LNCaP clone FGC (cell line): ENCODE results near the gene CTDP1.
"Not testable (repeated sequence)": the region's sequence is repeated elsewhere in the genome, so short reads cannot be mapped to it uniquely, and the experiment has no call there.

Experiments used
- DNase-seq: peaks from one replicate; pipeline ENCODE4 v3.0.0-alpha.2; 2011; ENCODE audit warnings: low read depth
- H3K4me3 ChIP-seq: 2 replicates; pipeline ENCODE4 v1.5.1; 2011; ENCODE audit warnings: mild to moderate bottlenecking, low read depth, low read length, control low read depth
- TF ChIP-seq, protein P1 (sequence below): IDR thresholded peaks from 2 replicates; pipeline ENCODE4 v1.5.1; 2012; ENCODE audit warnings: mild to moderate bottlenecking; ENCODE audit not compliant: control insufficient read depth, insufficient read depth; ENCODE audit errors: extremely low read depth

CTDP1 gene

DNA sequence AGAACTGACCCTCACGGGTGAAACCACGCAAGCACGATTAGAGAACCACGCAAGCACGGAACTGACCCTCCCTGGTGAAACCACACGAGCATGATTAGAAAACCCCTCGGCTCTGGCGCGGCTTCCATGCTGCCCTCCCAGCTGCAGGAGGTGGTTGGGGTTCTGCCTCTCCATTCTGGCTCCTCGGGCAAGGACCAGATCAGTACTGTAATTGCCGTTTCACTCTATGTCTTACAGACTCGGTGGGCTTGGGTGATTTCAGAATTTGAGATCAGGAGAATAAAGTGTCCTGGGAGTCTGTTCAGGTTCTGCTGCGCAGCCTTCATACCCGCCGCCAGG, 59.8 kb downstream of the CTDP1 start:
- H3K4me3 ChIP-seq: no peak overlapping the region
- TF ChIP-seq, protein P1, sequence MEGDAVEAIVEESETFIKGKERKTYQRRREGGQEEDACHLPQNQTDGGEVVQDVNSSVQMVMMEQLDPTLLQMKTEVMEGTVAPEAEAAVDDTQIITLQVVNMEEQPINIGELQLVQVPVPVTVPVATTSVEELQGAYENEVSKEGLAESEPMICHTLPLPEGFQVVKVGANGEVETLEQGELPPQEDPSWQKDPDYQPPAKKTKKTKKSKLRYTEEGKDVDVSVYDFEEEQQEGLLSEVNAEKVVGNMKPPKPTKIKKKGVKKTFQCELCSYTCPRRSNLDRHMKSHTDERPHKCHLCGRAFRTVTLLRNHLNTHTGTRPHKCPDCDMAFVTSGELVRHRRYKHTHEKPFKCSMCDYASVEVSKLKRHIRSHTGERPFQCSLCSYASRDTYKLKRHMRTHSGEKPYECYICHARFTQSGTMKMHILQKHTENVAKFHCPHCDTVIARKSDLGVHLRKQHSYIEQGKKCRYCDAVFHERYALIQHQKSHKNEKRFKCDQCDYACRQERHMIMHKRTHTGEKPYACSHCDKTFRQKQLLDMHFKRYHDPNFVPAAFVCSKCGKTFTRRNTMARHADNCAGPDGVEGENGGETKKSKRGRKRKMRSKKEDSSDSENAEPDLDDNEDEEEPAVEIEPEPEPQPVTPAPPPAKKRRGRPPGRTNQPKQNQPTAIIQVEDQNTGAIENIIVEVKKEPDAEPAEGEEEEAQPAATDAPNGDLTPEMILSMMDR: no peak
- DNase-seq: no peak

DNA sequence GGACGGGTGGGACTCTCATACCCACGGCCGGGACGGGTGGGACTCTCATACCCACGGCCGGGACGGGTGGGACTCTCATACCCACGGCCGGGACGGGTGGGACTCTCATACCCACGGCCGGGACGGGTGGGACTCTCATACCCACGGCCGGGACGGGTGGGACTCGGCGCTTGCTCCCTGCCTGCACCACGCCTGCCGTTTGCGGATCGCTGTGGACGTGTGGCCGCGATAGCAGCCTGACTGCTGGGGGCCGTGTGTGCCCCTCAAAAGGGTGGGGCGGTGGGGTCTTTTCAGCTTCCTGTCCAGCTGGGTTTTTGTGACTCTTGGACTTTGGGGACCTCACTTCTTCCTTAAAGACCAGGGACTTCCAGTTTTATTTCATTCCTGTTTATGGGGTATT, 60.4 kb downstream of the CTDP1 start:
- DNase-seq, H3K4me3 ChIP-seq: not testable (repeated sequence)

DNA sequence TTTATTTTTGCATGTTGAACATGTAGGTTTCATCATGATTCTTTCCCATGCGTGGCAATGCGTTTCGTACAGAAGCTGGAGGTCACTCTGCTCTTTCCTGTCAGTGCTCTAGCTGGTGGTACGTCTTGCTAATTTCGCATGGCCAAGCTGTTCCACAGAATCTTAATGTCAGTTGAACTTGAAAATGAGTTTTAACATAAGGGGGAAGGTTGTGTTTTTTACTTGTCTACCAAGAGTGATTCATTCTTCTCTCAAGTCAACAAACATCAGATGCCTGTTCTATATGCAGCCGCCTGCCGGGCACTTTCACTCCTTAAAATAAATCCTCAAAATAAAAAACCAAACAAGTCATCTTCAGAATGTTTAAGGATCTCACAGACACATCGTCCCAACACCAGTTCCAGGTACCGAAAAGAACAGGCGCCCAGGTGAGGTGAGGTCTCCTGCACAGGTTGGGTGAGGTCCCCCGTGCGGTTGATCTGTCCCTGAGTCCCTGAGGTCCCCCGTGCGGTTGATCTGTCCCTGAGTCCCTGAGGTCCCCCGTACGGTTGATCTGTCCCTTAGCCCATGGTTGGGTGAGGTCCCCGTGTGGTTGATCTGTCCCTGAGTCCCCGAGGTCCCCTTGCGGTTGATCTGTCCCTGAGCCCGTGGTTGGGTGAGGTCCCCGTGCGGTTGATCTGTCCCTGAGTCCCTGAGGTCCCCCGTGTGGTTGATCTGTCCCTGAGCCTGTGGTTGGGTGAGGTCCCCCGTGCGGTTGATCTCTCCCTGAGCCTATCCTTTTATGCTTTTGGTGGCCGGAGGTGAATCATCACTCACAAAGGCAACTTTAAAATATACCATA, 61.1 kb downstream of the CTDP1 start:
- H3K4me3 ChIP-seq: no peak overlapping the region
- DNase-seq: no peak
- TF ChIP-seq, protein P1: no peak

DNA sequence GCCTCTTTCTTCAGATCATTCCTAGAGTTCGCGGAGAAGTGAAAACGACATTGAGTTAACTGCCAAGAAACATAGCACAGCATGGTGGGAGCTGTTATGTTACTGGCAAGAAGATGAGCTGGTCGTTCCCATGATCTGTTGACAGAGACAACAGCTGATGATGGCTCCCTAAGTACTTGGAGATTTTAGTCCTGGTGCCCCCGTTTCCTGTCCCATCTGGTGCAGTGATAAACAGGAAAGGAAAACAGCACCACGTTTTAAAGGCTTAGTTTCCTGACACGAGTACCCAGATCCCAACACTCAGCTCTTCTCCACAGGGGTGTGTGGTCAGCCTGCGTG, 61.7 kb downstream of the CTDP1 start:
- no peak overlapping the region for H3K4me3 ChIP-seq
- no peak for DNase-seq
- TF ChIP-seq, protein P1: no peak

DNA sequence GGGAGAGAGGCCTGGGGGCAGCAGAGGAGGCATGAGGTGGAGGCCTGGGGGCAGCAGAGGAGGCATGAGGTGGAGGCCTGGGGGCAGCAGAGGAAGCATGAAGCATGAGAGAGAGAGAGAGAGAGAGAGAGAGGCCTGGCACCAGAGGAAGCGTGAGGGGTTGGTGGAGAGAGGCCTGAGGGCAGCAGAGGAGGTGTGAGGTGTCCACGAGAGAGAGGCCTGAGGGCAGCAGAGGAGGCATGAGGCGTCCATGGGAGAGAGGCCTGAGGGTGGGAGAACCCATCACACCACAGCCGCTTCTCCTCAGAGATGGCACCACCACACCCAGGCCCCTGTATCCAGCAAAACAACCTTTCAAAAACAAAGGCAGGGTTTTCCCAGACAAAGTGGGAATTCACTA, 62.5 kb downstream of the CTDP1 start:
- no peak overlapping the region for H3K4me3 ChIP-seq
- DNase-seq: no peak
- TF ChIP-seq, protein P1: no peak

DNA sequence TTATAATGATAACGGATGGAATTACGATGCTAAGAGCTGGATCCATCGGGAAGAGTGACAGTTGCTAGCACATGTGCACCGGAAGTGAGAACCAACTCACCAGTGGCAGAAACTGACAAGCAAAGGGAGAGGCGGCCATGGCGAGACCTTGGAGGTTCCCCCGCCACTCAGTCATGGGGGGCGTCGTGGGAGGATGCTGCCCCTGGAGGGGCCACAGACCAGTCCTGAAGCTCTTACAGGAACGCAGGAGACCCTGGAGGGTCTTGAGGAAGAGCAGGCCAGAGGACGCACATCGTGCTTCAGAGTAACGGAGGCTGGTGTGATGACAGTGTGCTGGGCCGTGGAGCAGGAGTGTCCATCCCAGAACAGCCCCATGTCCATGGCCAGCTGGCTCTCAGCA, 65.0 kb downstream of the CTDP1 start:
- TF ChIP-seq, protein P1: no peak
- DNase-seq: no peak
- H3K4me3 ChIP-seq: no peak overlapping the region

DNA sequence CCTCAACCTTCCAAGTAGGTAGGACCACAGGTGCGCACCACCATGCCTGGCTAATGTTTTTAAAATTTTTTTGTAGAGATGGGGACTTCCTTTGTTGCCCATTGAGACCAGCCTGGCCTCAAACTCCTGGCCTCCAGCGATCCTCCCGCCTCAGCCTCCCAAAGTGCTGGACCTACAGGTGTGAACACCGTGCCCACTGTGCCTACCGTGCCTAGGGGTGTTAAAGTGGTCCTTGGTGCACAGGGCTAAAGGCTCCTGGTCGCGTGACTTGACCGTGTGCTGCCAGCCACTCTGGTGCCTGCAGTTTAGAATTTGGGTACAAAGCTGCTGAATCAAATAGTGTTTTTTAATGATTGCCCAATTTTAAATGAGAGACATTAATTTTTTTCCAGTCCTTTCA, 67.1 kb downstream of the CTDP1 start:
- no peak for DNase-seq
- H3K4me3 ChIP-seq: no peak overlapping the region
- TF ChIP-seq, protein P1: no peak
